BE2C (cell line): ENCODE measurements around the gene NAALADL1.
"Not testable (repeated sequence)": the region's sequence is repeated elsewhere in the genome, so short reads cannot be mapped to it uniquely, and the experiment has no call there.

Experiments
- DNase-seq: peaks from one replicate; pipeline ENCODE4 v3.0.0-alpha.2; 2020
- H3K27me3 ChIP-seq: fragments of 250-450 bp; sonication (Bioruptor Pico); 2 replicates; pipeline ENCODE4 v1.5.1; 2020; ENCODE audit warnings: mild to moderate bottlenecking
- H3K36me3 ChIP-seq: fragments of 250-450 bp; sonication (Bioruptor Pico); 2 replicates; pipeline ENCODE4 v1.5.1; 2020; ENCODE audit warnings: mild to moderate bottlenecking
- H3K4me1 ChIP-seq: fragments of 250-450 bp; sonication (Bioruptor Pico); 2 replicates; pipeline ENCODE4 v1.5.1; 2020
- H3K4me3 ChIP-seq: 2 replicates; pipeline ENCODE4 v1.5.1; 2011; ENCODE audit warnings: low read depth, low read length
- H3K9me3 ChIP-seq: fragments of 250-450 bp; sonication (Bioruptor Pico); 2 replicates; pipeline ENCODE4 v1.5.1; 2020
- CTCF ChIP-seq: IDR thresholded peaks from 2 replicates; pipeline ENCODE4 v1.5.1; 2012; ENCODE audit warnings: mild to moderate bottlenecking, low read depth, low read length

The NAALADL1 gene

GRCh38 chr11:65008873-65009272, 49.5 kb downstream of the NAALADL1 start:
- no peaks in the 10 kb centered on the region for H3K4me1 ChIP-seq
- no peak for DNase-seq
- H3K36me3 ChIP-seq: no peaks in the 10 kb centered on the region
- H3K27me3 ChIP-seq: no peaks in the 10 kb centered on the region
- H3K9me3 ChIP-seq: no peaks in the 10 kb centered on the region
- no peak for TF ChIP-seq CTCF
- no peak overlapping the region for H3K4me3 ChIP-seq

GRCh38 chr11:65008016-65008415, 50.3 kb downstream of the NAALADL1 start:
- Histone ChIP-seq H3K4me3 (no peak overlapping the region), H3K36me3 (no peaks in the 10 kb centered on the region), H3K9me3 (no peaks in the 10 kb centered on the region), H3K4me1 (no peaks in the 10 kb centered on the region), H3K27me3 (no peaks in the 10 kb centered on the region)
- DNase-seq: no peak
- TF ChIP-seq CTCF: no peak

- H3K4me3 ChIP-seq, DNase-seq, H3K27me3 ChIP-seq, H3K9me3 ChIP-seq, H3K36me3 ChIP-seq, H3K4me1 ChIP-seq: not testable (repeated sequence)
Measured at GRCh38 chr11:65003968-65004367, 54.4 kb downstream of the NAALADL1 start.

- Histone ChIP-seq H3K4me1 (no peaks in the 10 kb centered on the region), H3K27me3 (no peaks in the 10 kb centered on the region), H3K36me3 (no peaks in the 10 kb centered on the region), H3K4me3 (no peak overlapping the region), H3K9me3 (no peaks in the 10 kb centered on the region)
- TF ChIP-seq CTCF: no peak
- no peak for DNase-seq
Measured at GRCh38 chr11:65003282-65003681, 55.1 kb downstream of the NAALADL1 start.

GRCh38 chr11:65002706-65003105, 55.6 kb downstream of the NAALADL1 start:
- TF ChIP-seq CTCF: no peak
- Histone ChIP-seq H3K27me3 (no peaks in the 10 kb centered on the region), H3K4me3 (no peak overlapping the region), H3K36me3 (no peaks in the 10 kb centered on the region), H3K4me1 (no peaks in the 10 kb centered on the region), H3K9me3 (no peaks in the 10 kb centered on the region)
- no peak for DNase-seq

- no peaks in the 10 kb centered on the region for H3K9me3 ChIP-seq
- no peak for TF ChIP-seq CTCF
- no peak overlapping the region for H3K4me3 ChIP-seq
- no peaks in the 10 kb centered on the region for H3K4me1 ChIP-seq
- no peaks in the 10 kb centered on the region for H3K27me3 ChIP-seq
- no peaks in the 10 kb centered on the region for H3K36me3 ChIP-seq
- no peak for DNase-seq
Measured at GRCh38 chr11:64999478-64999877, 58.9 kb downstream of the NAALADL1 start.
